H1 (cell line): ENCODE measurements around the gene FREM2. TPM values are rescaled to one million over a fixed set of nuclear protein-coding genes. Genes with fewer than 3 reads are reported as not detected.

Experiments
- CTCF ChIA-PET: fragments of 300-600 bp; sonication (Branson Sonifier 250); formaldehyde crosslinking; loops from one replicate; lab custom pipeline; 2021; ENCODE audit not compliant: partially characterized antibody; lab: Charles Lee
- POLR2A ChIA-PET: fragments of 300-600 bp; sonication (Branson Sonifier 250); formaldehyde crosslinking; loops from one replicate; lab custom pipeline; 2021; ENCODE audit warnings: inconsistent platforms; ENCODE audit not compliant: partially characterized antibody; lab: Charles Lee
- DNase-seq, 2 experiments: peaks; one replicate each; pipeline versions ENCODE4 v3.0.0 to v3.0.0-alpha.2; 2010 to 2022; ENCODE audit warnings: low spot score in 2 of 2, low read depth in 1 of 2, mixed read lengths in 1 of 2
- FAIRE-seq: peaks from 2 replicates; lab custom pipeline; 2011; peaks lifted over from hg19 to GRCh38; lab: Jason Lieb, UNC
- H2AFZ ChIP-seq: 2 replicates; pipeline ENCODE4 v1.8.1; 2012; ENCODE audit warnings: low read length, inconsistent platforms
- H2AK5ac ChIP-seq: 2 replicates; pipeline ENCODE4 v1.6.1; 2013; ENCODE audit warnings: low read depth, low read length
- H2BK120ac ChIP-seq: replicated peaks from 2 replicates; pipeline ENCODE3; 2013; ENCODE audit warnings: low read depth, low read length, inconsistent platforms
- H2BK12ac ChIP-seq: 2 replicates; pipeline ENCODE4 v1.6.1; 2013; ENCODE audit warnings: low read depth, low read length
- H2BK15ac ChIP-seq: 2 replicates; pipeline ENCODE4 v1.6.1; 2013; ENCODE audit warnings: low read length
- H2BK20ac ChIP-seq: 2 replicates; pipeline ENCODE4 v1.6.1; 2013; ENCODE audit warnings: low read length
- H2BK5ac ChIP-seq: 2 replicates; pipeline ENCODE4 v1.6.1; 2013; ENCODE audit warnings: low read depth, low read length
- H3K14ac ChIP-seq: 2 replicates; pipeline ENCODE4 v1.6.1; 2013; ENCODE audit warnings: inconsistent platforms; ENCODE audit not compliant: insufficient read length
- H3K18ac ChIP-seq: 2 replicates; pipeline ENCODE4 v1.6.1; 2013; ENCODE audit warnings: low read length; ENCODE audit errors: extremely low read depth
- H3K23ac ChIP-seq: 2 replicates; pipeline ENCODE4 v1.6.1; 2013; ENCODE audit warnings: inconsistent platforms; ENCODE audit not compliant: insufficient read length
- H3K23me2 ChIP-seq: 2 replicates; pipeline ENCODE4 v1.6.1; 2013; ENCODE audit warnings: low read depth, low read length
- H3K27ac ChIP-seq: 2 replicates; pipeline ENCODE4 v1.6.1; 2011; ENCODE audit warnings: low read depth, low read length, inconsistent platforms
- H3K27me3 ChIP-seq, 4 experiments: replicated peaks in 1 of 4; 1 replicate in 1 of 4; 2 replicates in 3 of 4; pipeline versions ENCODE4 v1.6.1 to v1.8.1; 2011 to 2013; ENCODE audit warnings: low read length in 3 of 4, mild to moderate bottlenecking in 3 of 4, inconsistent platforms in 2 of 4, mixed read lengths in 2 of 4, moderate library complexity in 1 of 4; ENCODE audit not compliant: control insufficient read depth in 3 of 4, insufficient read depth in 3 of 4; ENCODE audit errors: extremely low read depth in 1 of 4
- H3K36me3 ChIP-seq, 4 experiments: 2 replicates each; pipeline versions ENCODE4 v1.6.1 to v1.8.1; 2011 to 2013; ENCODE audit warnings: mild to moderate bottlenecking in 4 of 4, low read length in 3 of 4, moderate library complexity in 2 of 4, control low read depth in 1 of 4, inconsistent platforms in 1 of 4; ENCODE audit not compliant: insufficient read depth in 4 of 4, control insufficient read depth in 2 of 4
- H3K4ac ChIP-seq: replicated peaks from 2 replicates; pipeline ENCODE3; 2013; ENCODE audit warnings: low read length, low read depth, mixed read lengths, inconsistent platforms; ENCODE audit not compliant: insufficient read length
- H3K4me1 ChIP-seq, 4 experiments: replicated peaks in 1 of 4; 1 replicate in 1 of 4; 2 replicates in 3 of 4; pipeline versions ENCODE4 v1.6.1 to v1.8.1; 2011 to 2013; ENCODE audit warnings: low read length in 3 of 4, inconsistent platforms in 2 of 4, mixed read lengths in 1 of 4; ENCODE audit not compliant: insufficient read depth in 4 of 4, control insufficient read depth in 3 of 4
- H3K4me2 ChIP-seq, 2 experiments: 2 replicates each; pipeline versions ENCODE4 v1.6.1 to v1.8.1; 2011 to 2013; ENCODE audit warnings: low read depth in 2 of 2, low read length in 2 of 2, control low read depth in 1 of 2, inconsistent platforms in 1 of 2, mild to moderate bottlenecking in 1 of 2; ENCODE audit not compliant: insufficient read depth in 1 of 2
- H3K4me3 ChIP-seq, 4 experiments: fragments of 200-600, 300-600 bp in 1 of 4; sonication (generic), shearing (Covaris generic), sonication (Bioruptor Twin) in 1 of 4; 2 replicates each; pipeline versions ENCODE4 v1.5.1 to v1.8.1; 2011 to 2016; ENCODE audit warnings: low read length in 4 of 4, low read depth in 3 of 4, control low read depth in 2 of 4, inconsistent platforms in 2 of 4, mild to moderate bottlenecking in 2 of 4, mixed read lengths in 1 of 4, moderate library complexity in 1 of 4; ENCODE audit not compliant: insufficient read depth in 2 of 4; ENCODE audit errors: extremely low read depth in 1 of 4
- H3K56ac ChIP-seq: replicated peaks from 2 replicates; pipeline ENCODE3; 2013; ENCODE audit warnings: low read depth, mild to moderate bottlenecking, mixed read lengths, low read length, inconsistent platforms; ENCODE audit not compliant: insufficient read length
- H3K79me1 ChIP-seq: 2 replicates; pipeline ENCODE4 v1.6.1; 2013; ENCODE audit warnings: low read depth, low read length, control low read depth
- H3K79me2 ChIP-seq, 2 experiments: 2 replicates each; pipeline versions ENCODE4 v1.6.1 to v1.8.1; 2012 to 2013; ENCODE audit warnings: low read length in 2 of 2, mild to moderate bottlenecking in 2 of 2, inconsistent platforms in 1 of 2; ENCODE audit not compliant: insufficient read depth in 2 of 2, control insufficient read depth in 1 of 2
- H3K9ac ChIP-seq, 4 experiments: replicated peaks in 1 of 4; 1 replicate in 1 of 4; 2 replicates in 3 of 4; pipeline versions ENCODE4 v1.6.1 to v1.8.1; 2011 to 2013; ENCODE audit warnings: low read depth in 3 of 4, low read length in 3 of 4, control low read depth in 2 of 4, mild to moderate bottlenecking in 2 of 4, moderate library complexity in 2 of 4, inconsistent platforms in 1 of 4; ENCODE audit errors: extremely low read depth in 1 of 4
- H3K9me3 ChIP-seq, 2 experiments: 2 replicates each; pipeline versions ENCODE4 v1.6.1 to v1.8.1; 2012 to 2013; ENCODE audit warnings: mild to moderate bottlenecking in 2 of 2, moderate library complexity in 2 of 2, control low read depth in 1 of 2, inconsistent platforms in 1 of 2, low read depth in 1 of 2, low read length in 1 of 2, mixed read lengths in 1 of 2; ENCODE audit not compliant: insufficient read depth in 2 of 2
- H4K20me1 ChIP-seq, 2 experiments: replicated peaks in 1 of 2; 2 replicates each; pipeline versions ENCODE3 to v1.8.1; 2011 to 2013; ENCODE audit warnings: inconsistent platforms in 2 of 2, low read length in 2 of 2, mild to moderate bottlenecking in 1 of 2; ENCODE audit not compliant: insufficient read depth in 2 of 2, control insufficient read depth in 1 of 2
- H4K5ac ChIP-seq: 2 replicates; pipeline ENCODE4 v1.6.1; 2013; ENCODE audit warnings: low read length, low read depth, mixed read lengths, inconsistent platforms; ENCODE audit not compliant: insufficient read length
- H4K8ac ChIP-seq: 2 replicates; pipeline ENCODE4 v1.8.0; 2013; ENCODE audit warnings: mild to moderate bottlenecking, moderate library complexity, low read length, inconsistent platforms; ENCODE audit not compliant: insufficient read depth; ENCODE audit errors: extremely low read depth
- H4K91ac ChIP-seq: replicated peaks from 2 replicates; pipeline ENCODE3; 2013; ENCODE audit warnings: low read length, mixed read lengths, inconsistent platforms; ENCODE audit not compliant: insufficient read length
- ATF2 ChIP-seq: IDR thresholded peaks from 2 replicates; pipeline ENCODE4 v1.6.1; 2012; ENCODE audit warnings: low read length, inconsistent platforms
- BCL11A ChIP-seq, 2 experiments: IDR thresholded peaks; one replicate each; pipeline ENCODE4 v1.6.1; 2011; ENCODE audit warnings: low read depth in 2 of 2, low read length in 2 of 2, mild to moderate bottlenecking in 2 of 2
- CHD2 ChIP-seq: IDR thresholded peaks from 2 replicates; pipeline ENCODE4 v1.6.1; 2012; ENCODE audit warnings: low read length, improper control_type of control experiment
- PHF8 ChIP-seq: fragments of 200-600 bp; sonication (generic); conservative IDR thresholded peaks from 2 replicates; pipeline ENCODE4 v1.7.1; 2012; ENCODE audit warnings: low read depth, mild to moderate bottlenecking, inconsistent platforms, low read length, moderate library complexity
- SP4 ChIP-seq: IDR thresholded peaks from 2 replicates; pipeline ENCODE4 v1.6.1; 2012; ENCODE audit warnings: low read length, inconsistent platforms
- WGBS, 2 experiments: shearing (Covaris generic) in 1 of 2; methylation state at CpG; one replicate each; pipeline versions ENCODE4 v1.1.6 to v1.1.7; 2013 to 2015; ENCODE audit warnings: low lambda C conversion rate in 2 of 2, mixed read lengths in 2 of 2, inconsistent platforms in 1 of 2, low coverage in 1 of 2, missing lambda C conversion rate in 1 of 2; ENCODE audit not compliant: insufficient replicate concordance in 2 of 2, insufficient coverage in 1 of 2, insufficient read length in 1 of 2; ENCODE audit errors: extremely low coverage in 1 of 2, missing lambda C conversion rate in 1 of 2; 5-methylcytosine and 5-hydroxymethylcytosine counted together
- polyA plus RNA-seq, 7 experiments: library from polyadenylated mRNA; depleted of rRNA in 3 of 7; stranded (reverse) in 5 of 7; unstranded in 2 of 7; fragments of >200 nt in 5 of 7; fragments of 200-250 nt in 2 of 7; gene quantifications; 1 replicate in 5 of 7; 2 replicates in 1 of 7; 4 replicates in 1 of 7; pipeline versions ENCODE4 v1.2.1 to v1.2.3, GENCODE V29; 2011 to 2013; ENCODE audit warnings: missing spikeins in 2 of 7, mixed read lengths in 2 of 7
- total RNA-seq: library from RNA; stranded (reverse); fragmentation: NEBNext Ultra II Directional; extraction: Animal tissue kit (Norgen Biotek cat#: 25700); gene quantifications from 2 replicates; pipeline ENCODE4 v1.2.1, GENCODE V29; 2021

FREM2 gene
- total and polyA plus RNA-seq, 2 of the 8 experiments (the other 6 are each of a cell fraction or from before 2014, with no cell fraction given): 11.6 to 22.8 TPM

- no peaks in the 10 kb centered on the region for H4K20me1 ChIP-seq
- no peak overlapping the region for H3K4me3 ChIP-seq
- no peaks in the 10 kb centered on the region for H3K79me1 ChIP-seq
- no peak overlapping the region for H3K18ac ChIP-seq
- FAIRE-seq: no peak
- no peak overlapping the region for H2BK15ac ChIP-seq
- H4K5ac ChIP-seq: no peak overlapping the region
- no peak overlapping the region for H2AFZ ChIP-seq
- H2BK120ac ChIP-seq: no peak overlapping the region
- no peak overlapping the region for H3K56ac ChIP-seq
- H3K14ac ChIP-seq: no peak overlapping the region
- no peak overlapping the region for H3K4me2 ChIP-seq
- no peak overlapping the region for H2BK12ac ChIP-seq
- H3K23me2 ChIP-seq: no peaks in the 10 kb centered on the region
- H3K23ac ChIP-seq: no peak overlapping the region
- CTCF ChIA-PET: interaction anchor here (0.7 to 3.2 kb wide), 13 partner anchors 8 to 508 kb away, joined by 3 to 30 read pairs (median 4); no protein-coding TSS in a partner anchor
- H4K91ac ChIP-seq: no peak overlapping the region
- DNase-seq: no peak
- H3K27ac ChIP-seq: no peak overlapping the region
- H3K27me3 ChIP-seq: no peaks in the 10 kb centered on the region
- TF ChIP-seq CHD2 (no peak), PHF8 (no peak), BCL11A (IDR thresholded peaks at IDR 0.05; ENCODE audit: low read depth in 2 of 2, low read length in 2 of 2) (no peak), SP4 (no peak), ATF2 (no peak)
- TF ChIP-seq, all 59 proteins: peak for 0
- peaks cover 0 to 1% of the 10 kb centered on the region in 2 experiments; a peak in 1 of 4 replicates for H3K9me3 ChIP-seq
- no peaks in the 10 kb centered on the region for H3K36me3 ChIP-seq
- H4K8ac ChIP-seq: no peak overlapping the region
- no peak overlapping the region for H2BK5ac ChIP-seq
- WGBS, 2 experiments: 84% methylated on average over 4 of the region's 4 CpGs; no CpG with 5 or more reads in 1 of the 2 experiments
- H3K79me2 ChIP-seq: no peaks in the 10 kb centered on the region
- H2BK20ac ChIP-seq: no peak overlapping the region
- POLR2A ChIA-PET: no interaction called here
- H3K4me1 ChIP-seq: no peaks in the 10 kb centered on the region
- H3K9ac ChIP-seq: no peak overlapping the region
- H3K4ac ChIP-seq: no peak overlapping the region
- no peak overlapping the region for H2AK5ac ChIP-seq
Observed at GRCh38 chr13:38899571-38899970, 212.7 kb downstream of the FREM2 start.
